KMS-11 (cell line): ENCODE measurements around the gene RAVER2.
"Not testable (repeated sequence)": the region's sequence is repeated elsewhere in the genome, so short reads cannot be mapped to it uniquely, and the experiment has no call there.

Experiments used
- H2AFZ ChIP-seq: fragments of 200-600 bp; sonication (generic); 2 replicates; pipeline ENCODE4 v1.6.1; 2016; ENCODE audit warnings: antibody characterized with exemption, mixed run types, low read depth
- H3K27ac ChIP-seq: fragments of 200-600 bp; sonication (generic); 2 replicates; pipeline ENCODE4 v1.6.1; 2016; ENCODE audit warnings: mild to moderate bottlenecking, mixed run types
- H3K27me3 ChIP-seq: fragments of 200-600 bp; sonication (generic); 2 replicates; pipeline ENCODE4 v1.6.1; 2017; ENCODE audit warnings: mild to moderate bottlenecking, low read depth, mixed run types, moderate library complexity; ENCODE audit not compliant: insufficient read depth
- H3K36me3 ChIP-seq: fragments of 200-600 bp; sonication (generic); 2 replicates; pipeline ENCODE4 v1.6.1; 2017; ENCODE audit warnings: mild to moderate bottlenecking, mixed run types; ENCODE audit not compliant: insufficient read depth
- H3K4me1 ChIP-seq: fragments of 200-600 bp; sonication (generic); 2 replicates; pipeline ENCODE4 v1.6.1; 2016; ENCODE audit warnings: mild to moderate bottlenecking, low read depth, mixed run types; ENCODE audit not compliant: poor library complexity, severe bottlenecking
- H3K4me2 ChIP-seq: fragments of 200-600 bp; sonication (generic); 2 replicates; pipeline ENCODE4 v1.7.0; 2016; ENCODE audit warnings: mild to moderate bottlenecking, mixed run types
- H3K4me3 ChIP-seq: fragments of 200-600 bp; sonication (generic); IDR thresholded peaks from 2 replicates; pipeline ENCODE4 v1.6.1; 2017; ENCODE audit warnings: low read depth, low read length, mixed read lengths; ENCODE audit not compliant: insufficient read depth
- H3K79me2 ChIP-seq: fragments of 200-600 bp; sonication (generic); 2 replicates; pipeline ENCODE4 v1.6.1; 2016; ENCODE audit warnings: low read depth, mixed run types; ENCODE audit not compliant: insufficient read depth
- H3K9ac ChIP-seq: fragments of 200-600 bp; sonication (generic); 2 replicates; pipeline ENCODE4 v1.6.1; 2016; ENCODE audit warnings: mild to moderate bottlenecking, mixed run types
- H4K20me1 ChIP-seq: fragments of 200-600 bp; sonication (generic); 2 replicates; pipeline ENCODE4 v1.6.1; 2016; ENCODE audit warnings: mild to moderate bottlenecking, mixed run types; ENCODE audit not compliant: insufficient read depth
- TF ChIP-seq, protein P1 (sequence below): fragments of 200-600 bp; sonication (generic); conservative IDR thresholded peaks from 2 replicates; pipeline ENCODE4 v1.6.1; 2017; ENCODE audit warnings: low read depth, mild to moderate bottlenecking, antibody characterized with exemption, low read length, moderate library complexity, mixed read lengths

Gene RAVER2

GRCh38 chr1:64701886-64702285, 43.0 kb upstream of the RAVER2 start:
- H4K20me1 ChIP-seq, result no peaks in the 10 kb centered on the region
- H3K9ac ChIP-seq, result no peak overlapping the region
- TF ChIP-seq, protein P1, sequence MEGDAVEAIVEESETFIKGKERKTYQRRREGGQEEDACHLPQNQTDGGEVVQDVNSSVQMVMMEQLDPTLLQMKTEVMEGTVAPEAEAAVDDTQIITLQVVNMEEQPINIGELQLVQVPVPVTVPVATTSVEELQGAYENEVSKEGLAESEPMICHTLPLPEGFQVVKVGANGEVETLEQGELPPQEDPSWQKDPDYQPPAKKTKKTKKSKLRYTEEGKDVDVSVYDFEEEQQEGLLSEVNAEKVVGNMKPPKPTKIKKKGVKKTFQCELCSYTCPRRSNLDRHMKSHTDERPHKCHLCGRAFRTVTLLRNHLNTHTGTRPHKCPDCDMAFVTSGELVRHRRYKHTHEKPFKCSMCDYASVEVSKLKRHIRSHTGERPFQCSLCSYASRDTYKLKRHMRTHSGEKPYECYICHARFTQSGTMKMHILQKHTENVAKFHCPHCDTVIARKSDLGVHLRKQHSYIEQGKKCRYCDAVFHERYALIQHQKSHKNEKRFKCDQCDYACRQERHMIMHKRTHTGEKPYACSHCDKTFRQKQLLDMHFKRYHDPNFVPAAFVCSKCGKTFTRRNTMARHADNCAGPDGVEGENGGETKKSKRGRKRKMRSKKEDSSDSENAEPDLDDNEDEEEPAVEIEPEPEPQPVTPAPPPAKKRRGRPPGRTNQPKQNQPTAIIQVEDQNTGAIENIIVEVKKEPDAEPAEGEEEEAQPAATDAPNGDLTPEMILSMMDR, result no peak
- H3K27me3 ChIP-seq, result no peaks in the 10 kb centered on the region
- no peak overlapping the region for H3K4me3 ChIP-seq
- H3K4me2 ChIP-seq, result no peak overlapping the region
- H3K4me1 ChIP-seq, result no peaks in the 10 kb centered on the region
- no peak overlapping the region for H3K27ac ChIP-seq
- no peaks in the 10 kb centered on the region for H3K36me3 ChIP-seq
- no peak overlapping the region for H2AFZ ChIP-seq
- no peaks in the 10 kb centered on the region for H3K79me2 ChIP-seq

DNA sequence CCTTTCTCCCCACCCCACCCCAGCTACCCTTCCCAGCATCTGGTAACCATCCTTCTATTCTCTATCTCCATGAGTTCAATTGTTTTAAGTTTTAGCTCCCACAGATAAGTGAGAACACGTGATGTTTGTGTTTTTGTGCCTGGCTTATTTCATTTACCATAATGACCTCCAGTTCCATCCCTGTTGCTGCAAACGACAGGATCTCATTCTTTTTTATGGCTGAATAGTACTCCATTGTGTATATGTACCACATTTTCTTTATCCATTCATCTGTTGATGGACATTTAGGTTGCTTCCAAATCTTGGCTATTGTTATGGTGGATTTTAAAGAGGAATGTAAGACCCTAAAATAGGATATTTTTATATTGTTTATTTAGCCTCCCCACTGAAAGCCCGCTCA, 42.2 kb upstream of the RAVER2 start:
- not testable (repeated sequence) for H3K27me3 ChIP-seq, H4K20me1 ChIP-seq, H3K4me2 ChIP-seq, H2AFZ ChIP-seq, H3K9ac ChIP-seq, H3K4me3 ChIP-seq, H3K36me3 ChIP-seq, H3K79me2 ChIP-seq, H3K4me1 ChIP-seq, H3K27ac ChIP-seq

DNA sequence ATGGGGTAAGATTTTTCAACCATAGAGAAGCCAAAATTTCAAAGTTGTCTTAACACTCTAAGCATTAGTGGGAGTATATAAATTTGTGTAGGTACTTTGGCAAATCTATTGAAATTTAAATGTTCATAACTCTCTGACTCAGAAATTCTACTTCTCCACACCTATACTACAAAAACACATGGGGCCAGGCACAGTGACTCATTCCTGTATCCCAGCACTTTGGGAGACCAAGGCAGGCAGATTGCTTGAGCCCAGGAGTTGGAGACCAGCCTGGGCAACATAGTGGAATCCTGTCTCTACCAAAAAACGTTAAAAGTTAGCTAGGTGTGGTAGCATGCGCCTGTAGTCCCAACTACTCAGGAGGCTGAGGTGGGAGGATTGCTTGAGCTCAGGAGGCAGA, 41.3 kb upstream of the RAVER2 start:
- no peaks in the 10 kb centered on the region for H3K36me3 ChIP-seq
- H3K4me1 ChIP-seq, result no peaks in the 10 kb centered on the region
- no peaks in the 10 kb centered on the region for H3K27me3 ChIP-seq
- no peak overlapping the region for H3K4me2 ChIP-seq
- TF ChIP-seq, protein P1, result no peak
- H3K79me2 ChIP-seq, result no peaks in the 10 kb centered on the region
- no peak overlapping the region for H2AFZ ChIP-seq
- no peaks in the 10 kb centered on the region for H4K20me1 ChIP-seq
- no peak overlapping the region for H3K27ac ChIP-seq
- no peak overlapping the region for H3K9ac ChIP-seq
- H3K4me3 ChIP-seq, result no peak overlapping the region

- Histone ChIP-seq H3K36me3 (no peaks in the 10 kb centered on the region), H3K4me1 (no peaks in the 10 kb centered on the region), H3K4me3 (no peak overlapping the region), H4K20me1 (no peaks in the 10 kb centered on the region), H3K4me2 (no peak overlapping the region), H3K9ac (no peak overlapping the region), H3K27ac (no peak overlapping the region), H2AFZ (no peak overlapping the region), H3K79me2 (no peaks in the 10 kb centered on the region), H3K27me3 (no peaks in the 10 kb centered on the region)
- TF ChIP-seq, protein P1, result no peak
Observed at GRCh38 chr1:64705591-64705990, 39.3 kb upstream of the RAVER2 start.

DNA sequence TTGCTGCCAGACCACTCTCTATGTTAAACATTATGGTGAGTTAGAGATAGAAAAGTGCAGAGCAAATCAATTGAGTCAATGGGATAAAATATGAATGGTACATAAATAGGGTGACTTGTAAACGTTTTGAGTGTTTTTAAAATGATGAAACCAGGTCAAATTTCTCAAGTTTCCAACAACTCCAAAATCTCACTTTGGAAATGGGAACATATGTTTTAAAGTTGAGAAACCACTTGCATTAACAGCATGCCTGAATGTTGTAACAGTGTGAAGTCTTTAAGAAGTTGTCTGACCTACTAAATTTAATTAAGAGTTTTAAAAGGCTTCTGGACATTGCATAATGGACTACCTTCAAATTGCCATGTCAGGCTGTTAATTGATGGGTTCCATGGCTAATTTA, 33.6 kb upstream of the RAVER2 start:
- Histone ChIP-seq H3K27me3 (no peaks in the 10 kb centered on the region), H3K4me2 (no peak overlapping the region), H3K27ac (no peak overlapping the region), H3K9ac (no peak overlapping the region), H3K79me2 (no peaks in the 10 kb centered on the region), H4K20me1 (no peaks in the 10 kb centered on the region), H3K36me3 (no peaks in the 10 kb centered on the region), H3K4me3 (no peak overlapping the region), H2AFZ (no peak overlapping the region), H3K4me1 (no peaks in the 10 kb centered on the region)
- TF ChIP-seq, protein P1, result no peak
